GM23338 (cell line): ENCODE results near the gene MPP1. TPM values are rescaled to one million over a fixed set of nuclear protein-coding genes. Genes with fewer than 3 reads are reported as not detected.

Experiments used
- ATAC-seq: fragments of 200-7000 bp; cut with Tn5 transposase; 3 replicates; pipeline ENCODE4 v1.9.1; 2020
- DNase-seq: peaks from one replicate; pipeline ENCODE4 v3.0.0-alpha.2; 2015; ENCODE audit warnings: low spot score
- H2AFZ ChIP-seq: fragments of 200-600 bp; sonication (generic); 2 replicates; pipeline ENCODE4 v1.8.0; 2016; ENCODE audit warnings: antibody characterized with exemption, mild to moderate bottlenecking, moderate library complexity
- H3F3A ChIP-seq: fragments of 200-600 bp; sonication (generic); replicated peaks from 2 replicates; pipeline ENCODE4 v1.8.0; 2017; ENCODE audit warnings: antibody characterized with exemption, mixed run types, low read depth
- H3K27ac ChIP-seq: fragments of 200-600 bp; sonication (generic); 2 replicates; pipeline ENCODE4 v1.6.1; 2016; ENCODE audit warnings: low read depth
- H3K27me3 ChIP-seq: fragments of 200-600 bp; sonication (generic); 2 replicates; pipeline ENCODE4 v1.8.0; 2016; ENCODE audit warnings: mild to moderate bottlenecking, mixed run types, moderate library complexity; ENCODE audit not compliant: insufficient read depth
- H3K36me3 ChIP-seq: fragments of 200-600 bp; sonication (generic); 2 replicates; pipeline ENCODE4 v1.8.0; 2016; ENCODE audit warnings: mild to moderate bottlenecking; ENCODE audit not compliant: insufficient read depth
- H3K4me1 ChIP-seq: fragments of 200-600 bp; sonication (generic); 2 replicates; pipeline ENCODE4 v1.8.0; 2016; ENCODE audit warnings: mild to moderate bottlenecking, moderate library complexity; ENCODE audit not compliant: insufficient read depth
- H3K4me2 ChIP-seq: fragments of 200-600 bp; sonication (generic); 2 replicates; pipeline ENCODE4 v1.7.1; 2017; ENCODE audit warnings: mixed run types
- H3K4me3 ChIP-seq: fragments of 200-600 bp; sonication (generic); 2 replicates; pipeline ENCODE4 v1.6.1; 2016; ENCODE audit warnings: mixed run types
- H3K79me2 ChIP-seq: fragments of 200-600 bp; sonication (generic); replicated peaks from 2 replicates; pipeline ENCODE4 v1.8.0; 2017; ENCODE audit warnings: mild to moderate bottlenecking; ENCODE audit not compliant: insufficient read depth
- H3K9me2 ChIP-seq: fragments of 200-600 bp; sonication (generic); 2 replicates; pipeline ENCODE4 v1.8.0; 2017; ENCODE audit not compliant: insufficient read depth
- H4K20me1 ChIP-seq: fragments of 200-600 bp; sonication (generic); replicated peaks from 2 replicates; pipeline ENCODE4 v1.8.0; 2017; ENCODE audit warnings: mild to moderate bottlenecking; ENCODE audit not compliant: insufficient read depth
- H3K27ac Mint-ChIP-seq: 2 replicates; pipeline ENCODE4 v1.8.0; 2020; ENCODE audit warnings: inconsistent platforms, mild to moderate bottlenecking, moderate library complexity, mixed read lengths
- H3K27me3 Mint-ChIP-seq: 3 replicates; pipeline ENCODE4 v1.8.0; 2022; ENCODE audit warnings: low read depth, mild to moderate bottlenecking, moderate library complexity, mixed read lengths, inconsistent platforms; ENCODE audit not compliant: insufficient read depth, poor library complexity
- H3K36me3 Mint-ChIP-seq: 3 replicates; pipeline ENCODE4 v1.8.0; 2021; ENCODE audit warnings: low read depth, mild to moderate bottlenecking, inconsistent platforms, moderate library complexity, mixed read lengths
- H3K4me1 Mint-ChIP-seq: 3 replicates; pipeline ENCODE4 v1.8.0; 2020; ENCODE audit warnings: mild to moderate bottlenecking, inconsistent platforms, mixed read lengths
- H3K4me3 Mint-ChIP-seq: 3 replicates; pipeline ENCODE4 v1.8.0; 2021; ENCODE audit warnings: moderate library complexity, mild to moderate bottlenecking, inconsistent platforms, mixed read lengths
- H3K9me3 Mint-ChIP-seq: 3 replicates; pipeline ENCODE4 v1.8.0; 2020; ENCODE audit warnings: moderate library complexity, mild to moderate bottlenecking, inconsistent platforms, mixed read lengths
- CREB1 ChIP-seq: fragments of 250-450 bp; sonication (Bioruptor Pico); IDR thresholded peaks from 2 replicates; pipeline ENCODE4 v1.5.0; 2020; ENCODE audit warnings: low read depth, mild to moderate bottlenecking, moderate library complexity
- EZH2phosphoT487 ChIP-seq: fragments of 200-600 bp; sonication (generic); IDR thresholded peaks from one replicate; pipeline ENCODE4 v1.8.1; 2018; ENCODE audit warnings: antibody characterized with exemption; ENCODE audit not compliant: unreplicated experiment
- POLR2AphosphoS5 ChIP-seq: IDR thresholded peaks from 2 replicates; pipeline ENCODE4 v1.6.1; 2016; ENCODE audit warnings: antibody characterized with exemption, low read depth
- STAT1 ChIP-seq: IDR thresholded peaks from one replicate; pipeline ENCODE4 v1.6.1; 2016; ENCODE audit warnings: antibody characterized with exemption; ENCODE audit not compliant: unreplicated experiment
- ZNF114 ChIP-seq: fragments of 250-450 bp; sonication (Bioruptor Pico); IDR thresholded peaks from 2 replicates; pipeline ENCODE4 v1.5.0; 2020; ENCODE audit warnings: mild to moderate bottlenecking, moderate library complexity
- ZNF331 ChIP-seq: fragments of 250-450 bp; sonication (Bioruptor Pico); IDR thresholded peaks from 2 replicates; pipeline ENCODE4 v1.5.0; 2020; ENCODE audit warnings: low read depth, mild to moderate bottlenecking, moderate library complexity
- polyA plus RNA-seq: library from polyadenylated mRNA; unstranded; fragments of >200 nt; fragmentation: Nextera tagmentation; extraction: Ambion mirVana; gene quantifications from 2 replicates; pipeline ENCODE4 v1.2.1, GENCODE V29; 2016
- total RNA-seq: library from RNA; depleted of rRNA; stranded (reverse); fragments of >200 nt; shearing (Covaris generic); gene quantifications from 2 replicates; pipeline ENCODE4 v1.2.3, GENCODE V29; 2014
- TF ChIP-seq, protein P1 (sequence below): IDR thresholded peaks from one replicate; pipeline ENCODE4 v1.6.1; 2018; ENCODE audit warnings: antibody characterized with exemption; ENCODE audit not compliant: unreplicated experiment
- TF ChIP-seq, protein P2 (sequence below): IDR thresholded peaks from 2 replicates; pipeline ENCODE4 v1.6.1; 2016; ENCODE audit warnings: antibody characterized with exemption
- TF ChIP-seq, protein P3 (sequence below): fragments of 250-450 bp; sonication (Bioruptor Pico); IDR thresholded peaks from 2 replicates; pipeline ENCODE4 v1.5.0; 2020; ENCODE audit warnings: mild to moderate bottlenecking, moderate library complexity
- TF ChIP-seq, protein P4 (sequence below), 2 experiments: fragments of 200-600 bp in 1 of 2; sonication (generic) in 1 of 2; conservative IDR thresholded peaks; 2 replicates each; pipeline versions ENCODE4 v1.5.1 to v1.6.1; 2016 to 2017; ENCODE audit warnings: antibody characterized with exemption in 2 of 2, low read depth in 2 of 2, mild to moderate bottlenecking in 2 of 2, moderate library complexity in 1 of 2

Gene MPP1
- total and polyA plus RNA-seq, 2 experiments from 2014 or later: 18.7 to 27.2 TPM

DNA sequence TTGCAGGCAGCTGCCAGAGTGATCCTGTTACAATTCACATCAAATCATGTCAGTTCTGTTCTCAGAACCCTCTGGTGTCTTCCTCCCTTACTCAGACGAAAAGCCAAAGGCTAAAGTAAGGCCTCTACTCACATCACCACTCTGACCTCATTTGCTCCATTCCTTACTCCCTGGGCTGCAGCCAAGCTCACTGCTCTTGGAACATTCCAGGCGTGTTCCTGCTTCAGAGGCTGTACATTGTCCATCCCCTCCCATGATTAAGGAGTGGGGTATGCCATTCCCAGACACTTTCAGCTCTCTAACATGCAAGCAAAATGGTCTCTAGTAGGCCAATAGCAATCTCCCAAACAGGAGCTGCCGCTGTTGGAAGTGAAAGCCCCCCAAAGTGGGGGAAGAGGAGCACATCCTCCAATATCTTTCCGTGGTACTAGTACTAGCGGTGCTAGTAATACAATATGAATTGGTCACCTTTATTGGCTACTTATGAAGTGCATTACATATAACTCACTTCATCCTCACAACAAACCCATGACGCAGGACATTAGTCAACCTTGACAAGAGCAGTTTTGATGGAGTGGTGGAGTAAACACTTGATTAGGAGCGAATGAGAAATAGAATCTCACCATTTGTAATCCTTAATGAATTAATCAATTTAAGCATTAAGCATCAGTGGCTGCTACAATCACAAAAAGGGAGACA lies 69.4 kb downstream of the MPP1 start:
- no peak for ATAC-seq
- no peaks in the 10 kb centered on the region for H3K79me2 ChIP-seq
- no peaks in the 10 kb centered on the region for H3F3A ChIP-seq
- H3K4me3 ChIP-seq: no peak overlapping the region
- H3K9me2 ChIP-seq: no peaks in the 10 kb centered on the region
- H3K9me3 Mint-ChIP-seq: no peaks in the 10 kb centered on the region; the same call in 2 of the 3 replicates
- H3K27ac ChIP-seq: no peak overlapping the region
- H4K20me1 ChIP-seq: no peaks in the 10 kb centered on the region
- no peaks in the 10 kb centered on the region for H3K27me3 ChIP-seq
- TF ChIP-seq ZNF331 (CRISPR knock-in tag) (no peak), EZH2phosphoT487 (no peak), POLR2AphosphoS5 (no peak), ZNF114 (CRISPR knock-in tag) (no peak), CREB1 (CRISPR knock-in tag) (no peak), STAT1 (no peak)
- TF ChIP-seq, protein P1, sequence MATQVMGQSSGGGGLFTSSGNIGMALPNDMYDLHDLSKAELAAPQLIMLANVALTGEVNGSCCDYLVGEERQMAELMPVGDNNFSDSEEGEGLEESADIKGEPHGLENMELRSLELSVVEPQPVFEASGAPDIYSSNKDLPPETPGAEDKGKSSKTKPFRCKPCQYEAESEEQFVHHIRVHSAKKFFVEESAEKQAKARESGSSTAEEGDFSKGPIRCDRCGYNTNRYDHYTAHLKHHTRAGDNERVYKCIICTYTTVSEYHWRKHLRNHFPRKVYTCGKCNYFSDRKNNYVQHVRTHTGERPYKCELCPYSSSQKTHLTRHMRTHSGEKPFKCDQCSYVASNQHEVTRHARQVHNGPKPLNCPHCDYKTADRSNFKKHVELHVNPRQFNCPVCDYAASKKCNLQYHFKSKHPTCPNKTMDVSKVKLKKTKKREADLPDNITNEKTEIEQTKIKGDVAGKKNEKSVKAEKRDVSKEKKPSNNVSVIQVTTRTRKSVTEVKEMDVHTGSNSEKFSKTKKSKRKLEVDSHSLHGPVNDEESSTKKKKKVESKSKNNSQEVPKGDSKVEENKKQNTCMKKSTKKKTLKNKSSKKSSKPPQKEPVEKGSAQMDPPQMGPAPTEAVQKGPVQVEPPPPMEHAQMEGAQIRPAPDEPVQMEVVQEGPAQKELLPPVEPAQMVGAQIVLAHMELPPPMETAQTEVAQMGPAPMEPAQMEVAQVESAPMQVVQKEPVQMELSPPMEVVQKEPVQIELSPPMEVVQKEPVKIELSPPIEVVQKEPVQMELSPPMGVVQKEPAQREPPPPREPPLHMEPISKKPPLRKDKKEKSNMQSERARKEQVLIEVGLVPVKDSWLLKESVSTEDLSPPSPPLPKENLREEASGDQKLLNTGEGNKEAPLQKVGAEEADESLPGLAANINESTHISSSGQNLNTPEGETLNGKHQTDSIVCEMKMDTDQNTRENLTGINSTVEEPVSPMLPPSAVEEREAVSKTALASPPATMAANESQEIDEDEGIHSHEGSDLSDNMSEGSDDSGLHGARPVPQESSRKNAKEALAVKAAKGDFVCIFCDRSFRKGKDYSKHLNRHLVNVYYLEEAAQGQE: no peak
- TF ChIP-seq, protein P2, sequence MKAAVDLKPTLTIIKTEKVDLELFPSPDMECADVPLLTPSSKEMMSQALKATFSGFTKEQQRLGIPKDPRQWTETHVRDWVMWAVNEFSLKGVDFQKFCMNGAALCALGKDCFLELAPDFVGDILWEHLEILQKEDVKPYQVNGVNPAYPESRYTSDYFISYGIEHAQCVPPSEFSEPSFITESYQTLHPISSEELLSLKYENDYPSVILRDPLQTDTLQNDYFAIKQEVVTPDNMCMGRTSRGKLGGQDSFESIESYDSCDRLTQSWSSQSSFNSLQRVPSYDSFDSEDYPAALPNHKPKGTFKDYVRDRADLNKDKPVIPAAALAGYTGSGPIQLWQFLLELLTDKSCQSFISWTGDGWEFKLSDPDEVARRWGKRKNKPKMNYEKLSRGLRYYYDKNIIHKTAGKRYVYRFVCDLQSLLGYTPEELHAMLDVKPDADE: no peak
- TF ChIP-seq, protein P3, sequence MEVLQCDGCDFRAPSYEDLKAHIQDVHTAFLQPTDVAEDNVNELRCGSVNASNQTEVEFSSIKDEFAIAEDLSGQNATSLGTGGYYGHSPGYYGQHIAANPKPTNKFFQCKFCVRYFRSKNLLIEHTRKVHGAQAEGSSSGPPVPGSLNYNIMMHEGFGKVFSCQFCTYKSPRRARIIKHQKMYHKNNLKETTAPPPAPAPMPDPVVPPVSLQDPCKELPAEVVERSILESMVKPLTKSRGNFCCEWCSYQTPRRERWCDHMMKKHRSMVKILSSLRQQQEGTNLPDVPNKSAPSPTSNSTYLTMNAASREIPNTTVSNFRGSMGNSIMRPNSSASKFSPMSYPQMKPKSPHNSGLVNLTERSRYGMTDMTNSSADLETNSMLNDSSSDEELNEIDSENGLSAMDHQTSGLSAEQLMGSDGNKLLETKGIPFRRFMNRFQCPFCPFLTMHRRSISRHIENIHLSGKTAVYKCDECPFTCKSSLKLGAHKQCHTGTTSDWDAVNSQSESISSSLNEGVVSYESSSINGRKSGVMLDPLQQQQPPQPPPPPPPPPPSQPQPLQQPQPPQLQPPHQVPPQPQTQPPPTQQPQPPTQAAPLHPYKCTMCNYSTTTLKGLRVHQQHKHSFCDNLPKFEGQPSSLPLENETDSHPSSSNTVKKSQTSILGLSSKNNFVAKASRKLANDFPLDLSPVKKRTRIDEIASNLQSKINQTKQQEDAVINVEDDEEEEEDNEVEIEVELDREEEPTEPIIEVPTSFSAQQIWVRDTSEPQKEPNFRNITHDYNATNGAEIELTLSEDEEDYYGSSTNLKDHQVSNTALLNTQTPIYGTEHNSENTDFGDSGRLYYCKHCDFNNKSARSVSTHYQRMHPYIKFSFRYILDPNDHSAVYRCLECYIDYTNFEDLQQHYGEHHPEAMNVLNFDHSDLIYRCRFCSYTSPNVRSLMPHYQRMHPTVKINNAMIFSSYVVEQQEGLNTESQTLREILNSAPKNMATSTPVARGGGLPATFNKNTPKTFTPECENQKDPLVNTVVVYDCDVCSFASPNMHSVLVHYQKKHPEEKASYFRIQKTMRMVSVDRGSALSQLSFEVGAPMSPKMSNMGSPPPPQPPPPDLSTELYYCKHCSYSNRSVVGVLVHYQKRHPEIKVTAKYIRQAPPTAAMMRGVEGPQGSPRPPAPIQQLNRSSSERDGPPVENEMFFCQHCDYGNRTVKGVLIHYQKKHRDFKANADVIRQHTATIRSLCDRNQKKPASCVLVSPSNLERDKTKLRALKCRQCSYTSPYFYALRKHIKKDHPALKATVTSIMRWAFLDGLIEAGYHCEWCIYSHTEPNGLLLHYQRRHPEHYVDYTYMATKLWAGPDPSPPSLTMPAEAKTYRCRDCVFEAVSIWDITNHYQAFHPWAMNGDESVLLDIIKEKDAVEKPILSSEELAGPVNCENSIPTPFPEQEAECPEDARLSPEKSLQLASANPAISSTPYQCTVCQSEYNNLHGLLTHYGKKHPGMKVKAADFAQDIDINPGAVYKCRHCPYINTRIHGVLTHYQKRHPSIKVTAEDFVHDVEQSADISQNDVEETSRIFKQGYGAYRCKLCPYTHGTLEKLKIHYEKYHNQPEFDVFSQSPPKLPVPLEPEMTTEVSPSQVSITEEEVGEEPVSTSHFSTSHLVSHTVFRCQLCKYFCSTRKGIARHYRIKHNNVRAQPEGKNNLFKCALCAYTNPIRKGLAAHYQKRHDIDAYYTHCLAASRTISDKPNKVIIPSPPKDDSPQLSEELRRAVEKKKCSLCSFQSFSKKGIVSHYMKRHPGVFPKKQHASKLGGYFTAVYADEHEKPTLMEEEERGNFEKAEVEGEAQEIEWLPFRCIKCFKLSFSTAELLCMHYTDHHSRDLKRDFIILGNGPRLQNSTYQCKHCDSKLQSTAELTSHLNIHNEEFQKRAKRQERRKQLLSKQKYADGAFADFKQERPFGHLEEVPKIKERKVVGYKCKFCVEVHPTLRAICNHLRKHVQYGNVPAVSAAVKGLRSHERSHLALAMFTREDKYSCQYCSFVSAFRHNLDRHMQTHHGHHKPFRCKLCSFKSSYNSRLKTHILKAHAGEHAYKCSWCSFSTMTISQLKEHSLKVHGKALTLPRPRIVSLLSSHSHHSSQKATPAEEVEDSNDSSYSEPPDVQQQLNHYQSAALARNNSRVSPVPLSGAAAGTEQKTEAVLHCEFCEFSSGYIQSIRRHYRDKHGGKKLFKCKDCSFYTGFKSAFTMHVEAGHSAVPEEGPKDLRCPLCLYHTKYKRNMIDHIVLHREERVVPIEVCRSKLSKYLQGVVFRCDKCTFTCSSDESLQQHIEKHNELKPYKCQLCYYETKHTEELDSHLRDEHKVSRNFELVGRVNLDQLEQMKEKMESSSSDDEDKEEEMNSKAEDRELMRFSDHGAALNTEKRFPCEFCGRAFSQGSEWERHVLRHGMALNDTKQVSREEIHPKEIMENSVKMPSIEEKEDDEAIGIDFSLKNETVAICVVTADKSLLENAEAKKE (CRISPR knock-in tag): no peak
- TF ChIP-seq, protein P4, sequence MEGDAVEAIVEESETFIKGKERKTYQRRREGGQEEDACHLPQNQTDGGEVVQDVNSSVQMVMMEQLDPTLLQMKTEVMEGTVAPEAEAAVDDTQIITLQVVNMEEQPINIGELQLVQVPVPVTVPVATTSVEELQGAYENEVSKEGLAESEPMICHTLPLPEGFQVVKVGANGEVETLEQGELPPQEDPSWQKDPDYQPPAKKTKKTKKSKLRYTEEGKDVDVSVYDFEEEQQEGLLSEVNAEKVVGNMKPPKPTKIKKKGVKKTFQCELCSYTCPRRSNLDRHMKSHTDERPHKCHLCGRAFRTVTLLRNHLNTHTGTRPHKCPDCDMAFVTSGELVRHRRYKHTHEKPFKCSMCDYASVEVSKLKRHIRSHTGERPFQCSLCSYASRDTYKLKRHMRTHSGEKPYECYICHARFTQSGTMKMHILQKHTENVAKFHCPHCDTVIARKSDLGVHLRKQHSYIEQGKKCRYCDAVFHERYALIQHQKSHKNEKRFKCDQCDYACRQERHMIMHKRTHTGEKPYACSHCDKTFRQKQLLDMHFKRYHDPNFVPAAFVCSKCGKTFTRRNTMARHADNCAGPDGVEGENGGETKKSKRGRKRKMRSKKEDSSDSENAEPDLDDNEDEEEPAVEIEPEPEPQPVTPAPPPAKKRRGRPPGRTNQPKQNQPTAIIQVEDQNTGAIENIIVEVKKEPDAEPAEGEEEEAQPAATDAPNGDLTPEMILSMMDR (conservative IDR thresholded peaks at IDR 0.05; ENCODE audit: low read depth in 2 of 2): no peak
- no peaks in the 10 kb centered on the region for H3K4me1 ChIP-seq
- no peak overlapping the region for H2AFZ ChIP-seq
- H3K27ac Mint-ChIP-seq: no peak overlapping the region
- DNase-seq: no peak
- no peaks in the 10 kb centered on the region for H3K36me3 ChIP-seq
- H3K36me3 Mint-ChIP-seq: no peaks in the 10 kb centered on the region
- H3K4me2 ChIP-seq: no peak overlapping the region
- peaks cover 4% of the 10 kb centered on the region for H3K27me3 Mint-ChIP-seq
- H3K4me3 Mint-ChIP-seq: no peak overlapping the region
- peaks cover 4% of the 10 kb centered on the region; the same call in 2 of the 3 replicates for H3K4me1 Mint-ChIP-seq
